HG03175 (cell line): ENCODE measurements around the gene MST1.

Experiments used
- ATAC-seq: cut with Tn5 transposase; IDR thresholded peaks from one replicate; pipeline ENCODE4 v1.9.1; 2021; ENCODE audit warnings: mild to moderate bottlenecking, moderate library complexity; ENCODE audit not compliant: unreplicated experiment

Gene MST1

GRCh38 chr3:49680493-49681231 lies 8.6 kb downstream of the MST1 start:
- ATAC-seq, result no peak

GRCh38 chr3:49675912-49676311 lies 13.4 kb downstream of the MST1 start:
- ATAC-seq, result no peak

DNA sequence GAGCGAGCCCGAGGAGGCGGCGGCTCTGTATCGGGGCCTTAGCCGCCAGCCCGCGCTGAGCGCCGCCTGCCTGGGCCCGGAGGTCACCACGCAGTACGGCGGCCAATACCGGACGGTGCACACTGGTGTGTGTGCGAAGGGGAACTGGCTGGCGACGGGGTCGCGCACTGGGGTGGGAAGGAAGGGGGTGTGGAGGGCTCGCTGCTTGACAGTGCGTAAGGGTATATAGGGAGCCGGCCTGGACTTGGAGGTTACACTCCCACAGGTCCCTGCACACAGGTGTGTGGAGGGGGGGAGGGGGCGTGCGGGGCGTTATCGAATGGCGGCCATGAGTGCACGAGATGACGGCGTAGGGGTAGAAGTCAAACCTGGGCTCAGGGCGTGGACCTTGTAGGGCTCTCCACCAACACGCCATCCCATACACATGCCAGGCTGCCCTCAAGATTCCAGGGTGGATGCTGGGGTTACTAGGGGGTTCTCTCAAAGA lies 14.7 kb downstream of the MST1 start:
- ATAC-seq, result peak; percentile 25

- ATAC-seq, result peak; percentile 81
These were observed 15.4 kb downstream of the MST1 start, which contains the start of gene APEH for GRCh38 chr3:49673715-49674496. Gene APEH, plus strand, starts transcription at chr3:49674351. Its CDS starts 51 bp downstream, at chr3:49674402.

- ATAC-seq, result no peak
These were observed 16.1 kb downstream of the MST1 start for GRCh38 chr3:49673121-49673714.

GRCh38 chr3:49671291-49672288 lies 17.7 kb downstream of the MST1 start:
- no peak for ATAC-seq

- ATAC-seq, result no peak
These were observed 18.4 kb downstream of the MST1 start for GRCh38 chr3:49670940-49671290.

- no peak for ATAC-seq
These were observed 19.9 kb downstream of the MST1 start for GRCh38 chr3:49669352-49669751.

GRCh38 chr3:49668861-49669260 lies 20.4 kb downstream of the MST1 start:
- ATAC-seq, result no peak

DNA sequence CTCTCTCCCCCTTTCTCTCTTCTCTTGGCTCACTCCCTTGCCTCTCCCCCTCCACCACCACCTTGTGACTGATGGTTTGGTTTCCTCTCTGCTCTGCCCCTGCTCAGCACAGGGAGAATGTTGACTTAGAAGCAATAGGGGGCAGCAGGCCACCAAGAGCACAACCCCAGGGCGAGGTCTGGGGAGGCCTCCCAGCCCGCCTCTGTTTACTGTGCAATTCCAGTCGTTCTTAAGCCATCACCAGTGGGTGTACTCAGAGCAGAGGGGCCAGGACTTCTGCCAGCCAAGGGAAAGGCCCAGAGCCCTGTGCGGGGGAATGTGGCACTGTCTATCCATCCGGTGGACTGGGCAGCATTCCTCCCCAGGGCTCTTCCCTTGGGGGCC lies 20.9 kb downstream of the MST1 start:
- ATAC-seq, result no peak

DNA sequence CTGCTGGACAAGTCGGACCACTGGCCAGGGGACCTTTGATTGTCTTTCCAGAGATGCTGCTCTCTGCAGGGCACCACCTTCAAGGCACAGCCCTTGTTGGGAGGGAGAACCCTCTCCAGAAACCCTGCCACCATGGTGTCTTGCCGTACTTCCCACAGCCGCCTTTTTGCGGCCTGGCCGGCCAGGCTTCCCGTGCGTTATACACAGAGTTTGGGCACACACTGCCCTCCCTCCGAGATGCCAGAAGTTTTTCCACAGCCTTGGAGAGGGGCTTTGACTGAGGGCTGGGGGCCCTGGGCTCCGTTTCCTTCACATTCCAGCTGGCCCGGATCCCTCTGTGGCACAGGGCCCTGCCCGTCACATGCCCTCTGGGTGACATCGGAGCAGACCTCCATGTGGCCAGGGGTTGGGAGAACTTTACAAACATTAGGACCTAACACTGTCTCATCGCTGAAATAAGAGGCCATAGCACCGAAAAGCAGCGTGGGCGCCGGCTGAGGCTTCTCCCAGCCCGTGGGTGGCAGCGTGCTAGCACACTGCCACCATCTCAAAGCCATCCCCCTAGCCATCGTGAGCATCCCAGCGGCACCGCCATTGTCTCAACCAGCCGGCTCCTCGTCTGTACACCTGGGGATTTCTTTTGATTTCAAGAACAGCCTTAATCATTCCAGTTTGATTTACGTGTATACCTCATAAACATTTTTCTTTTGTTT lies 21.4 kb downstream of the MST1 start:
- no peak for ATAC-seq

DNA sequence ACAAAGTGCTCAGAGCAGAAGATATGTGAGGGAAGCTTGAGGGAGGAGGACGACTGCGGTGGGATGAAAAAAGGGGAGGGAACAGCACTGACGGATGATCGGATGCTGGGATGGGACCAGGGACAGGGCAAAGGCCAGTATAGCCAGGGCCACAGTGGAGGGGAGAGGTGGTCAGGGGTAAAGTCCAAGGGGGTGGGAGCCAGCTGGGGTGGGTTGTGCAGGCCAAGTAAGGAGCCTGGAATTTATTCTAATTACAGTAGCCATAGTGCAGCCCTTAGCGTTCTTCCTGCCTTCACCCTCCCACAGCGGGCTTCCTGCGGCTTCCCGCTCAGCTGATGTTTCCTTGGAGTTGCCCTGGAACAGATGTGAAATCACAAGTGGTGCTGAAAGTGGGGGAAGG lies 22.7 kb downstream of the MST1 start:
- ATAC-seq, result no peak

DNA sequence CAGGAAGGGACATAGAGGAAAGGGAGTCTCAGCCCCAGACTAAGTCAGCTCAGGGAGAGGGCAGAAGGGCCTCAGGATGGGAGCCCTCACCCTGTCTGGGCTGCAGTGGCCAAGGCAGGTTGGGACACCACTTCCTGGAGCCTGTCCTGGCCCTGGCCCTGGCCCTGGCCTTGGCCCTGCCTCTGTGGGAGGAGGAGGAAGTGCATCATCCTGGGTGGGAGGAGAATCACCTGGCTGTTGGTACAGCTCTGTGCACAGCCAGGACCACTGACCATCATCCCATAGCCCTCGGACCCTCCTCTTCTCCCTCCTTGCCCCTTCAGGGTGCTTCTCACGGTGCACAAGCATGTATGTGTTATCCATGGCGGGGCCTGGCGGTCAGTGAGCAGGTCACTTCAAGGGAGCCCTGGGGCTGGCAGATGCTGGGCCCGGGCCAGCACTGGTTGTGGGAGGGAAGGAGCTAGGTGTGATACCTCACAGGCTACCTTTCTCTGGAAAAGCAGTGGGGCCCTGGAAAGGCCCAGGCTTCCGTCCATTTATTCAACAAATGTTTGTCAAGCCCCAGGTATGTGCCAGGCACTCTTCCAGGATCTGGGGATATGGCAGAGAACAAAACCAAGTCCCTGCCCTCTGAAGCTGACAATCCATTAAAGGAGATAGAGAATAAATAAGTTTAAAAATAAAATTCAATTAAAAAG lies 23.3 kb downstream of the MST1 start:
- ATAC-seq, result no peak

- ATAC-seq, result no peak
These were observed 25.0 kb downstream of the MST1 start for GRCh38 chr3:49664300-49664699.

DNA sequence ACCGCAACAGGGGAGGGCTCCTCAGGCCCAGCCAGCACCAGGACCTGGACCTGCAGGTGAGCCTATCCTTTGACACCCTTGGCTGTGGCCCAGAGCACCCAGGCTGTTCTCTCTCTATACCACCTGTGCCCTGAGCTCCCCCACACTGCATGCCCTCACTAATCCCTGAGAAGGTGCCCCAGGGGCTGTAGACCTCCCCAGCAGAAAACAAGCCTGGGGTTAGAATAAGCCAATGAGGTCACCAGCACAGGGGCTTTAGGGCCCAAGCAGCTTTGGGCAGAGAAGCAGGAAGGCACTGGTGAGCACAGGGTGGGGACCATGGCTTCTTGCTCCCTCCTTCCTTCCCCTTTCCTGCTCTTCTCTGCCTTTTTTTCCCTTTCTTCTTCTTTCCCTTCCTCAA lies 25.4 kb downstream of the MST1 start:
- ATAC-seq, result no peak

DNA sequence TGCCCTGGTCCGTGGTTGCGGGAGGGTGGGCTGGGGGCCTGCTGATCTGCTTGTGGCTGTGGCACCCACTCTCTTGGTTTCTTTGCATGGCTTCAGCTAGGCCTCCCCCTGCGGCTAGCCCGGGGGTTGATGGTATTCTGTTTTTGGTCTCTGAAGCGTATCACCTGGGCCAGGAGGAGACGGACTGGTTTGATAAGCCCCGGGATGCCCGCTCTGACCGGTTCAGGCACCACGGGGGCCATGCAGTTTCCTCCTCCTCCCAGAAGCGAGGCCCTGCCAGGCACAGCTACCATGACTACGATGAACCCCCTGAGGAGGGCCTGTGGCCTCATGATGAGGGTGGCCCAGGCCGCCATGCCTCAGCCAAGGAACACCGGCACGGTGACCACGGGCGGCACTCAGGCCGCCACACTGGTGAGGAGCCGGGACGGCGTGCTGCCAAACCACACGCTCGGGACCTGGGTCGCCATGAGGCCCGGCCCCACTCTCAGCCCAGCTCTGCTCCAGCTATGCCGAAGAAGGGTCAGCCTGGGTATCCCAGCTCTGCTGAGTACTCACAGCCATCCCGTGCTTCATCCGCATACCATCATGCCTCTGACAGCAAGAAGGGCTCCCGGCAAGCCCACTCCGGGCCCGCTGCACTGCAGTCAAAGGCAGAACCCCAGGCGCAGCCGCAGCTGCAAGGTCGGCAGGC lies 26.4 kb downstream of the MST1 start:
- ATAC-seq, result no peak

- ATAC-seq, result no peak
These were observed 27.3 kb downstream of the MST1 start for GRCh38 chr3:49662021-49662420.

GRCh38 chr3:49661281-49661680 lies 28.0 kb downstream of the MST1 start:
- ATAC-seq, result no peak

- ATAC-seq, result no peak
These were observed 29.5 kb downstream of the MST1 start for GRCh38 chr3:49659756-49660155.
